Panc1 (cell line): ENCODE results near the gene OR2V2. TPM values are rescaled to one million over a fixed set of nuclear protein-coding genes. Genes with fewer than 3 reads are reported as not detected.

Experiments
- ATAC-seq: fragments of 200-7000 bp; cut with Tn5 transposase; 2 replicates; pipeline ENCODE4 v1.9.1; 2020; ENCODE audit warnings: mild to moderate bottlenecking, moderate library complexity
- BruUV-seq: library from RNA; stranded (reverse); fragments of 400-500 nt; replicated peaks from 2 replicates; lab custom pipeline; 2021; lab: Mats Ljungman, UMichigan
- CTCF ChIA-PET: fragments of 300-600 bp; sonication (Branson Sonifier 250); formaldehyde crosslinking; loops from one replicate; lab custom pipeline; 2022; ENCODE audit warnings: antibody characterized with exemption; lab: Charles Lee
- POLR2A ChIA-PET: fragments of 300-600 bp; sonication (Branson Sonifier 250); formaldehyde crosslinking; loops from one replicate; lab custom pipeline; 2022; ENCODE audit warnings: antibody characterized with exemption; lab: Charles Lee
- DNase-seq: peaks from one replicate; pipeline ENCODE4 v3.0.0-alpha.2; 2010; ENCODE audit warnings: low read depth, low spot score
- H3K27ac ChIP-seq: 2 replicates; pipeline ENCODE4 v1.5.1; 2011; ENCODE audit warnings: mild to moderate bottlenecking, low read length, inconsistent platforms
- H3K27me3 ChIP-seq: fragments of 200-500 bp; sonication (Bioruptor generic); 2 replicates; pipeline ENCODE4 v1.6.0; 2014; ENCODE audit warnings: low read length, inconsistent platforms; ENCODE audit not compliant: control insufficient read depth, insufficient read depth
- H3K36me3 ChIP-seq: fragments of 200-500 bp; sonication (Bioruptor generic); 2 replicates; pipeline ENCODE4 v1.5.1; 2014; ENCODE audit warnings: inconsistent platforms, mild to moderate bottlenecking, low read length, moderate library complexity; ENCODE audit not compliant: control insufficient read depth, insufficient read depth
- H3K4me1 ChIP-seq: 2 replicates; pipeline ENCODE4 v1.5.1; 2011; ENCODE audit warnings: inconsistent platforms, mild to moderate bottlenecking, low read length, moderate library complexity; ENCODE audit not compliant: control insufficient read depth, insufficient read depth
- H3K4me3 ChIP-seq, 2 experiments: 2 replicates each; pipeline ENCODE4 v1.5.1; 2011 to 2012; ENCODE audit warnings: low read depth in 2 of 2, low read length in 2 of 2, mild to moderate bottlenecking in 2 of 2, inconsistent platforms in 1 of 2, moderate library complexity in 1 of 2
- H3K9me3 ChIP-seq: fragments of 200-500 bp; sonication (Bioruptor generic); 2 replicates; pipeline ENCODE4 v1.5.1; 2014; ENCODE audit warnings: low read depth, mild to moderate bottlenecking, inconsistent platforms, low read length, moderate library complexity; ENCODE audit not compliant: control insufficient read depth, insufficient read depth
- CTCF ChIP-seq: fragments of 450-650 bp; IDR thresholded peaks from 2 replicates; pipeline ENCODE4 v1.5.1; 2017; ENCODE audit warnings: mild to moderate bottlenecking
- POLR2AphosphoS5 ChIP-seq: IDR thresholded peaks from 2 replicates; pipeline ENCODE4 v1.6.1; 2012; ENCODE audit warnings: mild to moderate bottlenecking, low read depth, low read length, moderate library complexity
- REST ChIP-seq, 2 experiments: IDR thresholded peaks; 2 replicates each; pipeline ENCODE4 v1.6.1; 2011 to 2012; ENCODE audit warnings: low read depth in 2 of 2, control low read depth in 1 of 2, low read length in 1 of 2, mild to moderate bottlenecking in 1 of 2, moderate library complexity in 1 of 2; ENCODE audit not compliant: insufficient read depth in 1 of 2
- SIN3A ChIP-seq: IDR thresholded peaks from 2 replicates; pipeline ENCODE4 v1.6.1; 2012; ENCODE audit warnings: low read depth, mild to moderate bottlenecking, low read length, moderate library complexity, borderline replicate concordance; ENCODE audit not compliant: insufficient read depth
- TCF7L2 ChIP-seq: IDR thresholded peaks from 2 replicates; pipeline ENCODE4 v1.6.1; 2011; ENCODE audit warnings: mild to moderate bottlenecking, low read depth, low read length, inconsistent platforms
- in situ Hi-C: cut with HindIII; loops from 2 replicates; pipeline ENCODE4 v1.10.0; 2016; ENCODE audit warnings: low sequenced_read_pairs, low pct_unique_long_range_greater_than_20kb
- intact Hi-C: fragments of 100-400 bp; cut with micrococcal nuclease; formaldehyde crosslinking; loops from one replicate; pipeline ENCODE4 v1.10.0; 2022; ENCODE audit not compliant: unreplicated experiment
- total RNA-seq: library from RNA; stranded (reverse); gene quantifications from one replicate; pipeline ENCODE4 v1.2.1, GENCODE V29; 2021; ENCODE audit not compliant: unreplicated experiment

Gene OR2V2
- total RNA-seq, 1 experiment from 2014 or later: not detected

GRCh38 chr5:181187500-181188213 lies 40.3 kb downstream of the OR2V2 start:
- in situ Hi-C loops: no loop called here
- Histone ChIP-seq H3K36me3 (no peaks in the 10 kb centered on the region), H3K9me3 (no peaks in the 10 kb centered on the region), H3K27me3 (no peaks in the 10 kb centered on the region), H3K4me1 (peaks cover 11% of the 10 kb centered on the region), H3K4me3 (peak overlapping the region; percentile 85 to 98), H3K27ac (peak overlapping the region; percentile 82)
- DNase-seq: peak; percentile 95
- peak; percentile 42 for ATAC-seq
- POLR2A ChIA-PET: no interaction called here
- CTCF ChIA-PET: interaction anchor here (0.5 kb wide), 1 partner anchor 20 kb away, joined by 8 read pairs; no protein-coding TSS in a partner anchor
- no TSS peak for BruUV-seq
- TF ChIP-seq TCF7L2 (no peak), REST (IDR thresholded peaks at IDR 0.05; ENCODE audit: insufficient read depth in 1 of 2, low read depth in 2 of 2, low read length in 1 of 2) (peak in 1 of 2 experiments; percentile 51; a peak in 1 of 4 replicates), SIN3A (no peak), CTCF (peak; percentile 54)
- intact Hi-C loops: loop anchor here (1.0 to 10.0 kb wide), 2 partner anchors 15 to 383 kb away; partner anchors contain the start of gene MGAT1

- ChIA-PET POLR2A (no interaction called here), CTCF (no interaction called here)
- peak overlapping the region; percentile 85 to 98 for H3K4me3 ChIP-seq
- no peaks in the 10 kb centered on the region for H3K36me3 ChIP-seq
- BruUV-seq: no TSS peak
- no peaks in the 10 kb centered on the region for H3K27me3 ChIP-seq
- in situ Hi-C loops: no loop called here
- no peaks in the 10 kb centered on the region for H3K9me3 ChIP-seq
- no peak for TF ChIP-seq CTCF
- peak; percentile 30; the same call in 1 of the 2 replicates for TF ChIP-seq POLR2AphosphoS5
- ATAC-seq: peak; percentile 9
- DNase-seq: no peak
- intact Hi-C loops: loop anchor here (10.0 kb wide), 1 partner anchor 384 kb away; the partner anchor contains the start of gene MGAT1
- peaks cover 21% of the 10 kb centered on the region for H3K4me1 ChIP-seq
- peak overlapping the region; percentile 98 for H3K27ac ChIP-seq
Measured at GRCh38 chr5:181188700-181189362, 41.4 kb downstream of the OR2V2 start.
